Right lobe of liver (tissue), 4 donors: ENCODE results near the gene PRKCD.

ENCODE experiments used
- POLR2A ChIP-seq: fragments of 450-650 bp; IDR thresholded peaks from one replicate; pipeline ENCODE4 v1.6.1; 2017; ENCODE audit warnings: antibody characterized with exemption, mild to moderate bottlenecking
- TF ChIP-seq, protein P1 (sequence below), 4 donors: fragments of 200-600 bp in 3 of 4; fragments of 450-650 bp in 1 of 4; IDR thresholded peaks; one replicate each; pipeline versions ENCODE4 v1.5.1 to v1.8.0; 2016 to 2022; ENCODE audit warnings: antibody characterized with exemption in 4 of 4, mild to moderate bottlenecking in 2 of 4
- donor health status: DM: no; HTN: no; CAD: no.
- donor health status: DM: no; HTN: no; CAD: no.
- donor health status: DM: no; HTN: yes; CAD: no.

- TF ChIP-seq, protein P1, sequence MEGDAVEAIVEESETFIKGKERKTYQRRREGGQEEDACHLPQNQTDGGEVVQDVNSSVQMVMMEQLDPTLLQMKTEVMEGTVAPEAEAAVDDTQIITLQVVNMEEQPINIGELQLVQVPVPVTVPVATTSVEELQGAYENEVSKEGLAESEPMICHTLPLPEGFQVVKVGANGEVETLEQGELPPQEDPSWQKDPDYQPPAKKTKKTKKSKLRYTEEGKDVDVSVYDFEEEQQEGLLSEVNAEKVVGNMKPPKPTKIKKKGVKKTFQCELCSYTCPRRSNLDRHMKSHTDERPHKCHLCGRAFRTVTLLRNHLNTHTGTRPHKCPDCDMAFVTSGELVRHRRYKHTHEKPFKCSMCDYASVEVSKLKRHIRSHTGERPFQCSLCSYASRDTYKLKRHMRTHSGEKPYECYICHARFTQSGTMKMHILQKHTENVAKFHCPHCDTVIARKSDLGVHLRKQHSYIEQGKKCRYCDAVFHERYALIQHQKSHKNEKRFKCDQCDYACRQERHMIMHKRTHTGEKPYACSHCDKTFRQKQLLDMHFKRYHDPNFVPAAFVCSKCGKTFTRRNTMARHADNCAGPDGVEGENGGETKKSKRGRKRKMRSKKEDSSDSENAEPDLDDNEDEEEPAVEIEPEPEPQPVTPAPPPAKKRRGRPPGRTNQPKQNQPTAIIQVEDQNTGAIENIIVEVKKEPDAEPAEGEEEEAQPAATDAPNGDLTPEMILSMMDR (IDR thresholded peaks at IDR 0.05), result no peak
- no peak for TF ChIP-seq POLR2A
Observed at GRCh38 chr3:53195066-53195450, 34.0 kb downstream of the PRKCD start.
